CD14-positive monocyte (primary cell): ENCODE results near the gene PIEZO2. TPM values are rescaled to one million over a fixed set of nuclear protein-coding genes. Genes with fewer than 3 reads are reported as not detected.

ENCODE experiments used
- DNase-seq, 3 donors: peaks; one replicate each; pipeline ENCODE4 v3.0.0-alpha.2; 2011 to 2022
- H2AFZ ChIP-seq: 2 replicates; pipeline ENCODE4 v1.6.0; 2012; ENCODE audit warnings: mild to moderate bottlenecking, low read depth, low read length, inconsistent platforms; ENCODE audit not compliant: insufficient read depth, poor library complexity, severe bottlenecking
- H3K27ac ChIP-seq, 2 donors: 1 replicate in 1 of 2; 2 replicates in 1 of 2; pipeline ENCODE4 v1.5.1; 2012 to 2013; ENCODE audit warnings: low read length in 2 of 2, control low read depth in 1 of 2, inconsistent platforms in 1 of 2, low read depth in 1 of 2, mild to moderate bottlenecking in 1 of 2
- H3K27me3 ChIP-seq, 2 donors: one replicate each; pipeline versions ENCODE4 v1.6.0 to v1.6.1; 2011 to 2013; ENCODE audit warnings: low read length in 2 of 2; ENCODE audit not compliant: control insufficient read depth in 2 of 2, insufficient read depth in 2 of 2
- H3K36me3 ChIP-seq, 2 donors: replicated peaks in 1 of 2; 1 replicate in 1 of 2; 2 replicates in 1 of 2; pipeline versions ENCODE4 v1.5.1 to v1.6.1; 2012 to 2013; ENCODE audit warnings: low read length in 2 of 2, control low read depth in 1 of 2, inconsistent platforms in 1 of 2, mild to moderate bottlenecking in 1 of 2; ENCODE audit not compliant: insufficient read depth in 2 of 2, control insufficient read depth in 1 of 2
- H3K4me1 ChIP-seq, 2 donors: 1 replicate in 1 of 2; 2 replicates in 1 of 2; pipeline versions ENCODE4 v1.5.1 to v1.6.1; 2012 to 2013; ENCODE audit warnings: low read length in 2 of 2, control low read depth in 1 of 2, inconsistent platforms in 1 of 2, mild to moderate bottlenecking in 1 of 2, moderate library complexity in 1 of 2; ENCODE audit not compliant: insufficient read depth in 2 of 2, control insufficient read depth in 1 of 2
- H3K4me2 ChIP-seq: replicated peaks from 2 replicates; pipeline ENCODE3; 2012; ENCODE audit warnings: low read length, moderate library complexity, mild to moderate bottlenecking; ENCODE audit not compliant: poor library complexity, severe bottlenecking; ENCODE audit errors: extremely low read depth
- H3K4me3 ChIP-seq, 3 experiments: fragments of 200-600 bp in 1 of 3; sonication (generic) in 1 of 3; replicated peaks in 1 of 3; 1 replicate in 2 of 3; 2 replicates in 1 of 3; pipeline ENCODE4 v1.5.1; 2011 to 2013; ENCODE audit warnings: low read length in 3 of 3, mild to moderate bottlenecking in 3 of 3, control low read depth in 2 of 3, low read depth in 2 of 3, inconsistent platforms in 1 of 3, moderate library complexity in 1 of 3
- H3K79me2 ChIP-seq: 2 replicates; pipeline ENCODE4 v1.6.0; 2012; ENCODE audit warnings: mild to moderate bottlenecking, control low read depth, inconsistent platforms, low read length, moderate library complexity; ENCODE audit not compliant: insufficient read depth
- H3K9ac ChIP-seq: 2 replicates; pipeline ENCODE4 v1.6.0; 2017; ENCODE audit warnings: low read length, mild to moderate bottlenecking; ENCODE audit not compliant: insufficient read depth, poor library complexity, severe bottlenecking
- H3K9me3 ChIP-seq, 2 donors: replicated peaks in 1 of 2; 1 replicate in 1 of 2; 2 replicates in 1 of 2; pipeline versions ENCODE4 v1.5.1 to v1.6.1; 2012 to 2013; ENCODE audit warnings: low read length in 2 of 2, control low read depth in 1 of 2; ENCODE audit not compliant: control insufficient read depth in 1 of 2, insufficient read depth in 1 of 2
- H4K20me1 ChIP-seq: 2 replicates; pipeline ENCODE4 v1.6.0; 2012; ENCODE audit warnings: mild to moderate bottlenecking, low read length, control low read depth, moderate library complexity; ENCODE audit not compliant: insufficient read depth
- H3K27ac Mint-ChIP-seq, 7 donors: one replicate each; pipeline ENCODE4 v1.8.0; 2020; ENCODE audit warnings: mild to moderate bottlenecking in 7 of 7, mixed read lengths in 7 of 7, moderate library complexity in 6 of 7, inconsistent platforms in 2 of 7
- H3K27me3 Mint-ChIP-seq, 3 donors: one replicate each; pipeline ENCODE4 v1.8.0; 2021 to 2022; ENCODE audit warnings: low read depth in 3 of 3, mild to moderate bottlenecking in 3 of 3, mixed read lengths in 3 of 3, moderate library complexity in 3 of 3, inconsistent platforms in 1 of 3
- H3K36me3 Mint-ChIP-seq, 2 donors: one replicate each; pipeline ENCODE4 v1.8.0; 2020; ENCODE audit warnings: mixed read lengths in 2 of 2, inconsistent platforms in 1 of 2, mild to moderate bottlenecking in 1 of 2
- H3K4me1 Mint-ChIP-seq: one replicate; pipeline ENCODE4 v1.8.0; 2020; ENCODE audit warnings: mild to moderate bottlenecking, mixed read lengths
- H3K4me3 Mint-ChIP-seq, 2 donors: one replicate each; pipeline ENCODE4 v1.8.0; 2020; ENCODE audit warnings: mild to moderate bottlenecking in 2 of 2, mixed read lengths in 2 of 2, moderate library complexity in 1 of 2
- H3K9me3 Mint-ChIP-seq, 7 donors: one replicate each; pipeline ENCODE4 v1.8.0; 2020 to 2022; ENCODE audit warnings: mixed read lengths in 7 of 7, mild to moderate bottlenecking in 6 of 7, moderate library complexity in 6 of 7, inconsistent platforms in 2 of 7
- WGBS: methylation state at CpG from one replicate; pipeline ENCODE4 v1.1.5; 2013; ENCODE audit warnings: missing lambda C conversion rate; ENCODE audit not compliant: insufficient coverage; 5-methylcytosine and 5-hydroxymethylcytosine counted together
- intact Hi-C, 2 donors: fragments of 100-400 bp; cut with micrococcal nuclease; formaldehyde crosslinking; loops; one replicate each; pipeline versions ENCODE4 v1.15.0 to v1.15.1; 2023
- polyA plus RNA-seq, 3 donors: library from polyadenylated mRNA; depleted of rRNA in 1 of 3; unstranded in 2 of 3; stranded (reverse) in 1 of 3; fragments of 300-500 nt in 2 of 3; fragments of >200 nt in 1 of 3; fragmentation: Illumina TruSeq in 2 of 3; gene quantifications; 1 replicate in 2 of 3; 2 replicates in 1 of 3; pipeline ENCODE4 v1.2.3, GENCODE V29; 2012 to 2021
- TF ChIP-seq, protein P1 (sequence below): fragments of 200-600 bp; IDR thresholded peaks from one replicate; pipeline ENCODE4 v1.8.0; 2022; ENCODE audit warnings: antibody characterized with exemption, mild to moderate bottlenecking

The PIEZO2 gene
- polyA plus RNA-seq, 3 donors, result not detected

DNA sequence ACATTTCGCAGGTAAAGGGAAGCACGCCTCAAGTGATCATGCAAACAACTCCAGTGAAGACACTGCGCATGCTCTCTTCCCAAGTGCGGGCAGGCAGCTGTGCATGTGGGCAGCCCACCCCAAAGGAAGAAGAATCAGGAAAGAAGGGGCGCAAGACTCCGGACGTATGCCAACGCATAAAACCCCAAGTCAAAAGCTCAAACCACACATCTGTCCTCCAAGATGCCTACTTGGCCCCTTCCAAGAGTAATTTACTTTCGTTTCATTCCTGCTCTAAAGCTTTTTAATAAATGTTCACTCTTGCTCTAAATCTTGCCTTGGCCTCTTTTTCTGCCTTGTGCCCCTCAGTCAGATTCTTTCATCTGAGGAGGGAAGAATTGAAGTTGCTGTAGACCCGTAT, 254.9 kb downstream of the PIEZO2 start:
- no peak overlapping the region for H3K9ac ChIP-seq
- H3K9me3 Mint-ChIP-seq, result peaks cover 0 to 2% (median 0%) of the 10 kb centered on the region in 7 donors
- no peaks in the 10 kb centered on the region for H3K36me3 Mint-ChIP-seq
- H3K27me3 ChIP-seq, result no peaks in the 10 kb centered on the region
- H3K27ac ChIP-seq, result no peak overlapping the region
- peak overlapping the region; percentile 46 to 79 for H3K4me3 Mint-ChIP-seq
- no peak for DNase-seq
- intact Hi-C loops, result no loop called here
- no peaks in the 10 kb centered on the region for H3K36me3 ChIP-seq
- peaks cover 3 to 6% (median 4%) of the 10 kb centered on the region in 3 donors for H3K27me3 Mint-ChIP-seq
- H3K4me2 ChIP-seq, result peak overlapping the region; percentile 30
- H2AFZ ChIP-seq, result no peak overlapping the region
- peaks cover 13% of the 10 kb centered on the region for H3K4me1 Mint-ChIP-seq
- 29% methylated on average over 6 of the region's 10 CpGs for WGBS
- no peaks in the 10 kb centered on the region for H3K4me1 ChIP-seq
- H3K79me2 ChIP-seq, result no peaks in the 10 kb centered on the region
- H3K4me3 ChIP-seq, result no peak overlapping the region
- H3K27ac Mint-ChIP-seq, result no peak overlapping the region
- H3K9me3 ChIP-seq, result no peaks in the 10 kb centered on the region
- H4K20me1 ChIP-seq, result no peaks in the 10 kb centered on the region
- TF ChIP-seq, protein P1, sequence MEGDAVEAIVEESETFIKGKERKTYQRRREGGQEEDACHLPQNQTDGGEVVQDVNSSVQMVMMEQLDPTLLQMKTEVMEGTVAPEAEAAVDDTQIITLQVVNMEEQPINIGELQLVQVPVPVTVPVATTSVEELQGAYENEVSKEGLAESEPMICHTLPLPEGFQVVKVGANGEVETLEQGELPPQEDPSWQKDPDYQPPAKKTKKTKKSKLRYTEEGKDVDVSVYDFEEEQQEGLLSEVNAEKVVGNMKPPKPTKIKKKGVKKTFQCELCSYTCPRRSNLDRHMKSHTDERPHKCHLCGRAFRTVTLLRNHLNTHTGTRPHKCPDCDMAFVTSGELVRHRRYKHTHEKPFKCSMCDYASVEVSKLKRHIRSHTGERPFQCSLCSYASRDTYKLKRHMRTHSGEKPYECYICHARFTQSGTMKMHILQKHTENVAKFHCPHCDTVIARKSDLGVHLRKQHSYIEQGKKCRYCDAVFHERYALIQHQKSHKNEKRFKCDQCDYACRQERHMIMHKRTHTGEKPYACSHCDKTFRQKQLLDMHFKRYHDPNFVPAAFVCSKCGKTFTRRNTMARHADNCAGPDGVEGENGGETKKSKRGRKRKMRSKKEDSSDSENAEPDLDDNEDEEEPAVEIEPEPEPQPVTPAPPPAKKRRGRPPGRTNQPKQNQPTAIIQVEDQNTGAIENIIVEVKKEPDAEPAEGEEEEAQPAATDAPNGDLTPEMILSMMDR, result no peak

DNA sequence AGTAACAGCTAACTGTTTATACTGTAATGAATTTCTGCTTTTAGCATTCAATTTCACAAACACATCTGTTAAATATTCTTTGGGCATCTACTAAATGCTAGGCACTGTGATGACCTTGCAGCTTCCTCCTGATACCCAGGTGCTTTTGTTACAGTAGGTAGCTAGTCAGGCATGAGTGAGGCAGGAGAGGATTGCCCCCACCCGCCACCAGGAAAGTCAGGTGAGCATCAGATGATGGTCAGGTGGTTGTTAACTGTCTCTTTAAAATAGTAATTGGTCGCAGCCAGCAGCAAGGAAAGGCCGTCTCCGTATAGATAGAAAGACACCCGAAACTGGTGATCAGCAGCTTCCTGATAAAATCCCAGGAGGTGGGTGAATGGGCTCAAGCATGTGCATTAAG, 255.6 kb downstream of the PIEZO2 start:
- Mint-ChIP-seq H3K36me3 (no peaks in the 10 kb centered on the region), H3K4me3 (no peak overlapping the region), H3K27ac (no peak overlapping the region), H3K9me3 (peaks cover 0 to 2% (median 0%) of the 10 kb centered on the region in 7 donors), H3K27me3 (peaks cover 3 to 6% (median 4%) of the 10 kb centered on the region in 3 donors), H3K4me1 (peaks cover 13% of the 10 kb centered on the region)
- Histone ChIP-seq H4K20me1 (no peaks in the 10 kb centered on the region), H3K4me2 (no peak overlapping the region), H3K79me2 (no peaks in the 10 kb centered on the region), H2AFZ (no peak overlapping the region), H3K36me3 (no peaks in the 10 kb centered on the region), H3K4me1 (no peaks in the 10 kb centered on the region), H3K27me3 (no peaks in the 10 kb centered on the region), H3K9ac (no peak overlapping the region), H3K27ac (no peak overlapping the region), H3K4me3 (no peak overlapping the region), H3K9me3 (no peaks in the 10 kb centered on the region)
- DNase-seq, result no peak
- TF ChIP-seq, protein P1, result no peak
- intact Hi-C loops, result no loop called here
- WGBS, result 100% methylated on average over 5 of the region's 5 CpGs
